Smooth muscle cell (in vitro differentiated cells): ENCODE results near the gene GPA33. TPM values are rescaled to one million over a fixed set of nuclear protein-coding genes. Genes with fewer than 3 reads are reported as not detected.

Experiments
- DNase-seq: peaks from one replicate; lab custom pipeline; 2025; ENCODE audit not compliant: unreplicated experiment; lab: John Stamatoyannopoulos, UW
- H2AFZ ChIP-seq: fragments of 200-600 bp; sonication (generic); 2 replicates; pipeline ENCODE4 v1.6.0; 2016; ENCODE audit warnings: antibody characterized with exemption, low read depth, mild to moderate bottlenecking
- H3F3A ChIP-seq: fragments of 200-600 bp; sonication (generic); 2 replicates; pipeline ENCODE4 v1.6.0; 2017; ENCODE audit warnings: antibody characterized with exemption, low read depth
- H3K27ac ChIP-seq: fragments of 200-600 bp; sonication (generic); 2 replicates; pipeline ENCODE4 v1.5.1; 2016; ENCODE audit warnings: low read depth, mild to moderate bottlenecking
- H3K27me3 ChIP-seq: fragments of 200-600 bp; sonication (generic); 2 replicates; pipeline ENCODE4 v1.6.1; 2016; ENCODE audit warnings: low read depth, mild to moderate bottlenecking
- H3K36me3 ChIP-seq: fragments of 200-600 bp; sonication (generic); 2 replicates; pipeline ENCODE4 v1.5.1; 2016; ENCODE audit warnings: low read depth
- H3K4me1 ChIP-seq: fragments of 200-600 bp; sonication (generic); 2 replicates; pipeline ENCODE4 v1.5.1; 2016; ENCODE audit warnings: low read depth
- H3K4me2 ChIP-seq: fragments of 200-600 bp; sonication (generic); 2 replicates; pipeline ENCODE4 v1.6.0; 2016; ENCODE audit warnings: mild to moderate bottlenecking
- H3K4me3 ChIP-seq: fragments of 200-600 bp; sonication (generic); 2 replicates; pipeline ENCODE4 v1.5.1; 2016; ENCODE audit warnings: mild to moderate bottlenecking
- H3K79me2 ChIP-seq: fragments of 200-600 bp; sonication (generic); 2 replicates; pipeline ENCODE4 v1.6.0; 2016; ENCODE audit warnings: low read depth, mild to moderate bottlenecking
- H3K9ac ChIP-seq: fragments of 200-600 bp; sonication (generic); 2 replicates; pipeline ENCODE4 v1.6.0; 2016; ENCODE audit warnings: low read depth
- H3K9me3 ChIP-seq: fragments of 200-600 bp; sonication (generic); replicated peaks from 2 replicates; pipeline ENCODE4 v1.5.1; 2016; ENCODE audit warnings: low read depth
- H4K20me1 ChIP-seq: fragments of 200-600 bp; sonication (generic); 2 replicates; pipeline ENCODE4 v1.6.0; 2016; ENCODE audit warnings: low read depth
- whole genome bisulfite sequencing: methylation state at CpG from one replicate; pipeline ENCODE4 v1.1.7; 2016; ENCODE audit warnings: low lambda C conversion rate; 5-methylcytosine and 5-hydroxymethylcytosine counted together
- polyA plus RNA-seq: library from polyadenylated mRNA; unstranded; fragments of >200 nt; fragmentation: Nextera tagmentation; extraction: Ambion mirVana; gene quantifications from 2 replicates; pipeline ENCODE4 v1.2.1, GENCODE V29; 2016
- total RNA-seq: library from RNA; depleted of rRNA; stranded (reverse); fragments of >200 nt; gene quantifications from 2 replicates; pipeline ENCODE4 v1.2.3, GENCODE V29; 2014
- TF ChIP-seq, protein P1 (sequence below): fragments of 200-600 bp; sonication (generic); IDR thresholded peaks from 2 replicates; pipeline ENCODE4 v1.5.1; 2017; ENCODE audit warnings: borderline replicate concordance, mild to moderate bottlenecking, antibody characterized with exemption; ENCODE audit not compliant: insufficient read depth, poor library complexity, severe bottlenecking

Gene GPA33
- total and polyA plus RNA-seq, 2 experiments from 2014 or later: not detected

DNA sequence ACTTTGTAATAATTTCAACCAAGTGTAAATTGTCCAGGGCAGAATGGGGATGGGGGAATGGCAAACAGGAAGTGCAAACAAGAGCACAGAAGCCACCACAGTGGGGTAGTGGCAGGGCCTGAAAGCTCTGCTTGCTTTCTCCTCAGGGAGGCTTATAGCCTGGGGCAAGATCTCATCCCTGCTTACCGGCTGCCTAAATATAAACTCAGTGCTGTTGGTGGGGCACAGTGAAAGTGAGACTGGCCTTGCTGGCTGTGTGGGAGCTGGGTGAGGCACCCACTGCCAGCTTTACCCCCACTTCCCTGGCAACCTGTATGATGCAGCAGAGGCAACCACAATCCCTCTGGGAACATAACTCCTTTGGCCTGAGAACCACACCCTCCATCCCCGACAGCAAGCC lies 18.9 kb upstream of the GPA33 start:
- H3K27ac ChIP-seq: no peak overlapping the region
- H2AFZ ChIP-seq: no peak overlapping the region
- H3K4me2 ChIP-seq: no peak overlapping the region
- H3K27me3 ChIP-seq: no peaks in the 10 kb centered on the region
- H3K4me3 ChIP-seq: no peak overlapping the region
- H3F3A ChIP-seq: no peaks in the 10 kb centered on the region
- no peak overlapping the region for H3K9ac ChIP-seq
- peaks cover 11% of the 10 kb centered on the region for H3K4me1 ChIP-seq
- H3K79me2 ChIP-seq: no peaks in the 10 kb centered on the region
- TF ChIP-seq, protein P1, sequence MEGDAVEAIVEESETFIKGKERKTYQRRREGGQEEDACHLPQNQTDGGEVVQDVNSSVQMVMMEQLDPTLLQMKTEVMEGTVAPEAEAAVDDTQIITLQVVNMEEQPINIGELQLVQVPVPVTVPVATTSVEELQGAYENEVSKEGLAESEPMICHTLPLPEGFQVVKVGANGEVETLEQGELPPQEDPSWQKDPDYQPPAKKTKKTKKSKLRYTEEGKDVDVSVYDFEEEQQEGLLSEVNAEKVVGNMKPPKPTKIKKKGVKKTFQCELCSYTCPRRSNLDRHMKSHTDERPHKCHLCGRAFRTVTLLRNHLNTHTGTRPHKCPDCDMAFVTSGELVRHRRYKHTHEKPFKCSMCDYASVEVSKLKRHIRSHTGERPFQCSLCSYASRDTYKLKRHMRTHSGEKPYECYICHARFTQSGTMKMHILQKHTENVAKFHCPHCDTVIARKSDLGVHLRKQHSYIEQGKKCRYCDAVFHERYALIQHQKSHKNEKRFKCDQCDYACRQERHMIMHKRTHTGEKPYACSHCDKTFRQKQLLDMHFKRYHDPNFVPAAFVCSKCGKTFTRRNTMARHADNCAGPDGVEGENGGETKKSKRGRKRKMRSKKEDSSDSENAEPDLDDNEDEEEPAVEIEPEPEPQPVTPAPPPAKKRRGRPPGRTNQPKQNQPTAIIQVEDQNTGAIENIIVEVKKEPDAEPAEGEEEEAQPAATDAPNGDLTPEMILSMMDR: no peak
- H4K20me1 ChIP-seq: no peaks in the 10 kb centered on the region
- 31% methylated on average over 2 of the region's 2 CpGs for WGBS
- DNase-seq: no peak
- H3K9me3 ChIP-seq: no peaks in the 10 kb centered on the region
- H3K36me3 ChIP-seq: no peaks in the 10 kb centered on the region

DNA sequence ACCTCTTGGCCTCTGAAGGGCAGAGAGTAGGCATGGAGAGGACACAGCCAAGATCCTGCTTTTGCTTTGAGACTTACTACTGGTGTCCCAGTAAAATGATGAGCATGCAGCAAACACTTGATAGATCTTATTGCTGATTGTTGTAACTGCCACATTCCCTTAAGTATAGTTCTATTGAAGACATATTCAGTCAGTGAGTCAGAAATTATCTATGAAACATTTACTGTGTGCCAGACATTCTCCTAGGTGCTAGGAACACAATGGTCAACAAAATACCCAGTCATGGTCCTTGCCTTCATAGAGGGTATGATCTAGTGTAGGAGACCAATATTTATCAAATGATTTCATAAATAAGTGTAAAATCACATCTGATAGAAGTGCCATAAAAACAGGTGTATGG lies 17.3 kb upstream of the GPA33 start:
- H3K27me3 ChIP-seq: no peaks in the 10 kb centered on the region
- no peaks in the 10 kb centered on the region for H3K79me2 ChIP-seq
- no peaks in the 10 kb centered on the region for H3K9me3 ChIP-seq
- no peak overlapping the region for H2AFZ ChIP-seq
- H3F3A ChIP-seq: no peaks in the 10 kb centered on the region
- H3K27ac ChIP-seq: no peak overlapping the region
- H3K4me3 ChIP-seq: no peak overlapping the region
- DNase-seq: no peak
- TF ChIP-seq, protein P1: no peak
- no peak overlapping the region for H3K9ac ChIP-seq
- H3K4me1 ChIP-seq: peaks cover 11% of the 10 kb centered on the region
- no peak overlapping the region for H3K4me2 ChIP-seq
- no peaks in the 10 kb centered on the region for H4K20me1 ChIP-seq
- H3K36me3 ChIP-seq: no peaks in the 10 kb centered on the region

GRCh38 chr1:167106119-167106461 lies 15.9 kb upstream of the GPA33 start:
- Histone ChIP-seq H3K4me2 (no peak overlapping the region), H3K79me2 (no peaks in the 10 kb centered on the region), H3F3A (no peaks in the 10 kb centered on the region), H3K9ac (no peak overlapping the region), H3K9me3 (no peaks in the 10 kb centered on the region), H3K36me3 (no peaks in the 10 kb centered on the region), H3K4me1 (peaks cover 11% of the 10 kb centered on the region), H3K4me3 (no peak overlapping the region), H3K27me3 (no peaks in the 10 kb centered on the region), H3K27ac (no peak overlapping the region), H2AFZ (no peak overlapping the region), H4K20me1 (no peaks in the 10 kb centered on the region)
- TF ChIP-seq, protein P1: no peak
- WGBS: 77% methylated on average over 4 of the region's 4 CpGs
- DNase-seq: no peak

GRCh38 chr1:167105271-167106118 lies 15.3 kb upstream of the GPA33 start:
- no peak for DNase-seq
- Histone ChIP-seq H3K4me2 (peak overlapping the region; percentile 57), H3K9ac (no peak overlapping the region), H4K20me1 (no peaks in the 10 kb centered on the region), H3K27me3 (no peaks in the 10 kb centered on the region), H3K79me2 (no peaks in the 10 kb centered on the region), H3F3A (no peaks in the 10 kb centered on the region), H3K4me1 (peaks cover 11% of the 10 kb centered on the region), H3K36me3 (no peaks in the 10 kb centered on the region), H3K4me3 (no peak overlapping the region), H3K27ac (no peak overlapping the region), H2AFZ (peak overlapping the region; percentile 41), H3K9me3 (no peaks in the 10 kb centered on the region)
- WGBS: 35% methylated on average over 12 of the region's 12 CpGs
- TF ChIP-seq, protein P1: no peak
